Retina (tissue), 1 donor: Measurements from ENCODE around the gene WWTR1.

Experiments
- DNase-seq: peaks from one replicate; pipeline ENCODE4 v3.0.0-alpha.2; 2016

Gene WWTR1

DNA sequence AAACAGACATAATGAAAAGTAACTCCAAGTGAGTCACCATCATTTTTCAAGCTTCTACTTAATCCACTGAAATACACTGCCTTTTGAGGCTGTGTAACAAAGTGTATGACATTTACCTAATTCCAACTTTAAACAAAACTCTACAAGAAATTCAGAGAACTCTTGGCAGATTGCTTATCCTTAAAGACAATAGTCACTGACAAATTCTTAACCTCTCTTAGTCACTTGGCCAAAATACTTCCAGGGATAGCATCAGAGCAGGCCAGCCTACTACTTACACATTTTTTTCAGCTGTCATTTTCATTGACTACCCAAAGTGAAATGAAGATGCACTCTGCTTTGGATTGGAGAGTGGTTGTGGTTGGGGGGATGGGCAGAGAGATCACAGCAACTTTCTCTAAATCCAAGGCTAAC lies 3.6 kb downstream of the WWTR1 start:
- DNase-seq, result no peak

- no peak for DNase-seq
Observed at GRCh38 chr3:149653564-149653963, 4.3 kb downstream of the WWTR1 start.

DNA sequence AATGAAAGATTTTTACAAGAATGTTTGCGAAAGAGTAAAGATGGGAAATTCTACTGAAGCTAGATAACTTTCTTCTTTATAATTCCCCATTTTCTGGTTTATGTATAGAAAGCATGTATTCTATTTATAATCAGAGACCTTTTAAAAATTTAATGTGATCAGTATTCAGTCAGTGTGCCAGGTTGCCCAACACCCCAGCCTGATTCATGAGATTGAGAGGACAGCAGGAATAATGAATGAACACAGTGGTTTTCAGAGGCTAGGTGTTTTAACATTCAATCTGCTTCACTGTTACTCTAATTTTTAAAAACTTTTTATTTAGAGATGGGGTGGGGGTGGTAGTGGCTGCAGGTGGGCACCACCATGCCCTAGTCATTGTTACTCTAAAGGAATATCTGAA lies 4.7 kb downstream of the WWTR1 start:
- no peak for DNase-seq

DNA sequence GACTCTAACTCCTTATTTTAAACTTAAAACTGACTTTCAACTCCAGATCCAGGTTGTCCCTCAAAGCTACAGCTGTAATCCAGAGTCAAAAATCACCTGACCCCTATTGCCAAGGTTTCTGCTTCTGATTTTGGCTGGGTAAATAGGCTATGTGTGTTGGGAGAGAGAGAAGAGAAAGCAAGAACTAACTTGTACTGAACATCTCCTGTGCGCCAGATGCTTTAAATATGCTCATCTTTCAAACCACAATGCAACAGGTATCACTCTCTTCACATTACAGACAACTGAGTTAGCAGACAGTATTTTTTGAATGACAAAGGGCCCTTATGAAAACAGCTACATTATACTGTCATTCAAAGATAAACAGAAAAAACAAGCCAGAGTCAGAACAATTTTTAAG lies 7.0 kb downstream of the WWTR1 start:
- no peak for DNase-seq

- DNase-seq, result no peak
Observed at GRCh38 chr3:149648525-149648924, 9.3 kb downstream of the WWTR1 start.

DNA sequence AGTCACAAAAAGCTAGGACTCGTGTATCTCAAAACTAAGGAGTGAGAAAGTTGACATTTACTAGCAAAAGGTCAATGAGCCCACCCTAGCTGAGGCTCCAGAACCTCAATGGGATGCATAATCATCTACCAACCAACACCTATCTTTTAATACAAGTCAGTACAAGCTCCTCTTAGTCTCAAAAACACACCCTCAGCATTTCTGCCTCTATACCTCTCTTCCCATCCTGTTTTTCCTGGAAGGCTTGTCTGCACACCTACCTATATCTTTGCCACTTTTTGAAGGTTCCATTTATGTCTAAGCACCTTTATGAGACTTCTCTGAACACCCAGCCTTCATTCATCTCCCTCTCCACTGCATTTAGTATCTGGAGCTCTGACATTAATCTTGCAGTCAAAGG lies 10.0 kb downstream of the WWTR1 start:
- DNase-seq, result no peak

DNA sequence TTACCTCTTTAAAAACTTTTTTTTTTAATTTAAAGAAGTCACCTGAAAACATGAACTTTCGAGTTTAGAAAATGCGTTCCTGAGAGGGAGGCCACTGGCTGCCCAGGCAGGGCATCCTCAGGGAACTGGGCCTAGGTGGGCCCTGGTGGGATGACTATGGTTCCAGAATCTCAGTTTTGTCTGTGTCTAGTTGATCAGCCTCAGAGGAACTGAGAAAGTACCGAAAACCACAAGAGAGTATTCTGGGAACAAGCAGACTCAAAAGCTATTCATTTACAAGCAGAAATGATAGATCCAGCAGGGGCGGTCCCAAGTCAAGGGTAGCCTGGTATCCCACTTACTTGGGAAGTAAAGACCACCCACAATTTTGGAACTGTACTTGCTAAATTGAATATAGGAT lies 10.5 kb downstream of the WWTR1 start:
- no peak for DNase-seq

GRCh38 chr3:149646181-149646766 lies 11.6 kb downstream of the WWTR1 start:
- DNase-seq, result no peak

DNA sequence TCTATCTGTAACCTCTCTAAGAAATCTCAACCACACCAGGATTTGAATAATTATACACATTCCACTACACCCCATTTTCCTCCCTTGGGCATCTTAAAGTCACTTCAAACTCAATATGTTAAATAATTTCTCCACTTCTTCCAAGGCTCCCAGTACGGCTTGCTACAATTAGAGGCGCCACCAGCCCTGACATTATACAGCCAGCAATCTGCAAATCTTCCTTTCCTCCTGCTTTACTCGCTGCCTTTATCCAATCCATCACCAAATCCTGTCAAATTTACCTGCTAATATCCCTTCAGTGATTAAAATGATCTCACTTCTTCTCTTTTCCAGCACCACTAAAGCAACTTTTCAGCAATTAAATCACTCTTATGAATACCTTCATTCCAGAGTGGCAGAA lies 13.9 kb downstream of the WWTR1 start:
- DNase-seq, result no peak

GRCh38 chr3:149643482-149643798 lies 14.4 kb downstream of the WWTR1 start:
- DNase-seq, result no peak

- no peak for DNase-seq
Observed at GRCh38 chr3:149640976-149641728, 16.7 kb downstream of the WWTR1 start.

DNA sequence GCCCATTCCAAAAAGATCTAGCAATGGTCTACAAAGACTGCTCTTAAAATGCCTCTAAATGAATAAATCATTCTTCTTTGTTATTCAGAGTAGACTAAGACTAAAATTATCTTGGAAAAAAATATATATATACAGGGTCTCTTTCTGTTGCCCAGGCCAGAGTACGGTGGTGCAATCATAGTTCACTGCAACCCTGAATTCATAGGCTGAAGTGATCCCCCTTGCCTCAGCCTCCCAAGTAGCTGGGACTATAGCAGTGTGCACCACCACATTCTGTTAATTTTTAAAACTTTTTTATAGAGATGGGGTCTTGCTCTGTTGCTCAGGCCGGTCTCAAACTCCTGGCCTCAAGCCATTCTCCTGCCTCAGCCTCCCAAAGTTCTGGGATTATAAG lies 18.7 kb downstream of the WWTR1 start:
- no peak for DNase-seq

DNA sequence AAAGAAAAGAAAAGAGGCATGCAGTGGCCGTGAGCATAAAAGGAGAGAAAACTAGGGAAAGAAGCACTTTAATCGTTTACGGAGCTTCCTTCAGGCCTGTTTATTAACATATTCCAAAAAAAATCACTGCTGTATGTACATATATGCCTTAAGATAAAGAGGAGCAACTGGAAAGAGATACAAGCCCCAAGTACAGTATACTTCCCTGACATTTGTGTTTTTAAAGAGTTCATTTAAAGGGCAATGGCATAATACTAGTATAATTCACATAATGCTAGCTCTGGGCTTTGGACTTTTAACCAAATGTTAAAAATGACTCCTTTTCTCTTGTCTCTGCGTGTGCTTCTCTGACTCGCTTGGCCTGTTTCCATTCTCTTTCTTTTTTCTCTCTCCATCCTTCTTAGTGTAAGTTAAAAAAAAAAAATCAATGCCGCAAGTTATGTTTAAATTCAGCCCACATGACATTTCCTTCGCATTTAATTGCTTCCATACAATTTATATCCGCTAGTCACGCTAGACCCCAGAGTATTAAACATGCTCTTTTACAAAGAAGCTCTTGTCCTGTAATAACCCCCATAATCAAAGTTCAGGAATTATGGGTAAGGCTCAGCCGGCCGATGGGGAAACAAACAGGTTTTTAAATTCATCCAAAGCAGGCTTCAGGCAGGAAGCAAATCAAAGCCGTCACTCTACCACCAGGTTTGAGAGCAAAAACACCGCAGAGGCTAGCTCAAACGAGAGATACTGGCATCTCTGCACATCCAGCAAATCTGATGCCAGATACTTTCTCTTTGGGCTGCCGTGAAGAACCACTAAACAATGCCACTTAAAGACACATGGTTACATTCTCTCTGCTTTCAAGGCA lies 19.4 kb downstream of the WWTR1 start:
- DNase-seq, result peak; percentile 30

DNA sequence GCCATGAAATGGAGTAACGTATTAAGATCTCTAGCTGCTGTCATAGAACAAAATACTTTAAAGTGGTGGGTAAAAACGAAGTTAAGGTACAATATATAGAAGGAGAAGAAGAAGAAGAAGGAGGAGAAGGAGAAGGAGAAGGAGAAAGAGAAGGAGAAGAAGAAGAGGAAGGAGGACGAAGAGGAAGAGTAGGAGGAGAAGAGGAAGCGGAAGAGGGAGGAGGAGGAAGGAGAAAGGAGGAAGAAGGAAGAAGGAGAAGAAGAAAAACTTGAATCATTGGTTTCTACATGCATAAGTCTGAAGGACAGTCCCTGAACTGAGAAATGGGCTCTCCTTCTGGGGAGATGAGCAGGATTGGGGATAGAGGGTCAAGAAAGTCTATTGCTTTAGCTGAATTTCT lies 22.4 kb downstream of the WWTR1 start:
- DNase-seq, result no peak

GRCh38 chr3:149634573-149634972 lies 23.3 kb downstream of the WWTR1 start:
- no peak for DNase-seq

DNA sequence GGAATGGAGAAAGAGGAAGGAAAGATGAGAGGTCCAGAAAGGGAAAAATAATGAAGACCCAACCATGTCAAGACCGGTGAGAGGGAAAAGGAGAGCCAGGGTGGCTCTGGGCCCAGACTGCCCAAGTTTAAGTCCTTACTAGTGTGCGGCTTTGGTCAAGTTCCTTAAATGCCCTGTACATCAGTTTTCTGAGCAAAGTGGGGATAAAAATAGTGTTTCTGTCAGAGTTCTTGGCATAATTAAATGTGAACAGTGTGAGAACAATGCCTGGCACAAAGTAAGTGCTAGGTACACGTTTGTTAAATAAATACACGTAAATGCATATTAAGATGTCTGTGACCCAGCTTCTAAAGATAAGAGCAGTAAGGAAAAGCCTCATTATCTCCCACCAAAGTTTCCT lies 23.8 kb downstream of the WWTR1 start:
- DNase-seq, result no peak

- DNase-seq, result no peak
Observed at GRCh38 chr3:149632225-149632624, 25.6 kb downstream of the WWTR1 start.

DNA sequence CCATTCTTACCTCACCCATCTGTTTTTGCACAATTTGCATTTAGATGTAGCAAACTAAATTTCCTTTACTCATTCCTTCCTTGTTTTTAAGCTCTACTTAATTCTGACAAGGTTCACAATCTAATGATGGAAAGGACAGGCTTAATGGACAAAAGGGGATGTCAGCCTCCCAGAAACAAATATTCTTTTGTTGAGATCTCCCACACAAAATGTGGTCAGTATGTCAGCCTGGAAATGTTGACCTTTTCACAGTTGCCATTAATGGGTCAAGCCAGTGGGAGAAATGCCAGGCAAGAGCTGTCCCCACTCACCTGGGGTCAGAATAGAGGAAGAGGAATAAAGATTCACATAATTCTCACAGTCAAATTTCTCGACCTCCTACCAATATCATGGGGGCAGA lies 27.0 kb downstream of the WWTR1 start:
- no peak for DNase-seq

DNA sequence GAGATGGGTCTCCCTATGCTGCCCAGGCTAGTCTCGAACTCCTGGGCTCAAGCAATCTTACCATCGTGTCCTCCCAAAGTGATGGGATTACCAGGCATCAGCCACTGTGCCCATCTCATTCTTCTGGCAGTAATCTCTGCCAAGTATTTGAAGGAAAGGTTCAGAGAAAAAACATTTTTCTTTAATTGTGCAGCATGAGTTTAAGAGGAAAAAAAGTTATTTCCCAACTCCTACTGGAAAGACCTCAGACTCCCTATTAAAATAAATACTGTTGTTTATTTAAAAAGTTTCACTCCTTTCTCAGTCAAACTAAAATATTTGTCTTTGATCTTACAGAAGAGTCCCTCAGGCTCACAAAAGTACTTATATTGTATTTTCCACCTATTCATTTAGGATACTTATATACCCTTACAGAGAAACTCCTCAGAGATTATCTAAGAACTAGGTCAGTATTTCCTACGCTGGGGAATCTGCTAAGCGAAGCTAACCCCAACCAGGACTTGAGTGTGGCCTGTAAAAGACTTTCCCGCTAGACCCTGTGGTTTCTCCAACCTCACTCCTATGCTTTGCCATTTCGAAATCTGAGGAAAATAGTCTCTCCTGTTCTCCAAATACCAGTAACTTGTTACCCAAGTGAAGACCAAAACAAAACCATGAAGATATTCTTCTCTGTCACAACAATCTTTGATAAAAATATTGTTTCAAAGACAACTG lies 28.7 kb downstream of the WWTR1 start:
- no peak for DNase-seq

GRCh38 chr3:149626671-149627070 lies 31.2 kb downstream of the WWTR1 start:
- DNase-seq, result no peak

DNA sequence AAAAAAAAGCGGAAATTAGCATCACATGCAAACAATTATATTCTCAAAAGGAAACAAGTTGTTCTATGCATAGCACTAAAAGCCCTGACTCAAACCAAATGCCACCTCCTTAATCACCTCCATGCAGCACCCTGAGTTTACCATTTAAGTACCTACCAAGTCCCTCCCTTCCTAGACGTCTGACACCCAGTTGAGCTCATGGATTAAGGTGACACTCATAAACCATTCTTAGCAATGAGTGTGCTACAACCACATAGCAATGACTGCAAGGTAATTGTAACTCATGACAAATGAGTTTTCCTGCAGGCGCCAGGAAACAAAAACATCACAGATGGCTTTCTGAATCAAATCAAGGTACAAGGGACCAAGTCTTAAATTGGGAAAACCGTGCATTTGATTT lies 32.0 kb downstream of the WWTR1 start:
- DNase-seq, result no peak

DNA sequence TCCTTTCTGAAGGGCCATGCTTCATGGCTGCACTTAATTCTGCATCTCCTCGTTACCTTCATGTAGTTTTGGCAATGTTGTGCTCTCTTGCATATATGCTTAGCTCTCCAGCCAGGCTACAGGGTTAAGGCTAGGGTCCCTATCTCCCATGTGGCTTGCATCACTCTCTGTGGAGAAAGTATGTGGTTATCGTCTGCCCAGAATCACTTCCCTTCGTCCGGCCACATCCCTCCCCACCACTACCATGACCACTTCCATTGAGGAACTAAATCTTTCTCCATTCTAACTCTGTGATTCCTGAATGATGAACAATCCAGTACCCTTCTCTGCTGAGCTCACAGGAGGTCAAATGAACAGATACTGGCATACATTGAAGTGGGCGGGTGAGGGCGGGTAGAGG lies 34.0 kb downstream of the WWTR1 start:
- no peak for DNase-seq

- no peak for DNase-seq
Observed at GRCh38 chr3:149621218-149622005, 36.4 kb downstream of the WWTR1 start.
